Panc1 (cell line): ENCODE measurements around the gene ISYNA1. TPM values are rescaled to one million over a fixed set of nuclear protein-coding genes. Genes with fewer than 3 reads are reported as not detected.

Source experiments
- ATAC-seq: fragments of 200-7000 bp; cut with Tn5 transposase; 2 replicates; pipeline ENCODE4 v1.9.1; 2020; ENCODE audit warnings: mild to moderate bottlenecking, moderate library complexity
- BruUV-seq: library from RNA; stranded (reverse); fragments of 400-500 nt; replicated peaks from 2 replicates; lab custom pipeline; 2021; lab: Mats Ljungman, UMichigan
- CTCF ChIA-PET: fragments of 300-600 bp; sonication (Branson Sonifier 250); formaldehyde crosslinking; loops from one replicate; lab custom pipeline; 2022; ENCODE audit warnings: antibody characterized with exemption; lab: Charles Lee
- POLR2A ChIA-PET: fragments of 300-600 bp; sonication (Branson Sonifier 250); formaldehyde crosslinking; loops from one replicate; lab custom pipeline; 2022; ENCODE audit warnings: antibody characterized with exemption; lab: Charles Lee
- DNase-seq: peaks from one replicate; pipeline ENCODE4 v3.0.0-alpha.2; 2010; ENCODE audit warnings: low read depth, low spot score
- H3K27ac ChIP-seq: 2 replicates; pipeline ENCODE4 v1.5.1; 2011; ENCODE audit warnings: mild to moderate bottlenecking, low read length, inconsistent platforms
- H3K27me3 ChIP-seq: fragments of 200-500 bp; sonication (Bioruptor generic); 2 replicates; pipeline ENCODE4 v1.6.0; 2014; ENCODE audit warnings: low read length, inconsistent platforms; ENCODE audit not compliant: control insufficient read depth, insufficient read depth
- H3K36me3 ChIP-seq: fragments of 200-500 bp; sonication (Bioruptor generic); 2 replicates; pipeline ENCODE4 v1.5.1; 2014; ENCODE audit warnings: inconsistent platforms, mild to moderate bottlenecking, low read length, moderate library complexity; ENCODE audit not compliant: control insufficient read depth, insufficient read depth
- H3K4me1 ChIP-seq: 2 replicates; pipeline ENCODE4 v1.5.1; 2011; ENCODE audit warnings: inconsistent platforms, mild to moderate bottlenecking, low read length, moderate library complexity; ENCODE audit not compliant: control insufficient read depth, insufficient read depth
- H3K4me3 ChIP-seq, 2 experiments: 2 replicates each; pipeline ENCODE4 v1.5.1; 2011 to 2012; ENCODE audit warnings: low read depth in 2 of 2, low read length in 2 of 2, mild to moderate bottlenecking in 2 of 2, inconsistent platforms in 1 of 2, moderate library complexity in 1 of 2
- H3K9me3 ChIP-seq: fragments of 200-500 bp; sonication (Bioruptor generic); 2 replicates; pipeline ENCODE4 v1.5.1; 2014; ENCODE audit warnings: low read depth, mild to moderate bottlenecking, inconsistent platforms, low read length, moderate library complexity; ENCODE audit not compliant: control insufficient read depth, insufficient read depth
- POLR2AphosphoS5 ChIP-seq: IDR thresholded peaks from 2 replicates; pipeline ENCODE4 v1.6.1; 2012; ENCODE audit warnings: mild to moderate bottlenecking, low read depth, low read length, moderate library complexity
- SIN3A ChIP-seq: IDR thresholded peaks from 2 replicates; pipeline ENCODE4 v1.6.1; 2012; ENCODE audit warnings: low read depth, mild to moderate bottlenecking, low read length, moderate library complexity, borderline replicate concordance; ENCODE audit not compliant: insufficient read depth
- TCF7L2 ChIP-seq: IDR thresholded peaks from 2 replicates; pipeline ENCODE4 v1.6.1; 2011; ENCODE audit warnings: mild to moderate bottlenecking, low read depth, low read length, inconsistent platforms
- in situ Hi-C: cut with HindIII; loops from 2 replicates; pipeline ENCODE4 v1.10.0; 2016; ENCODE audit warnings: low sequenced_read_pairs, low pct_unique_long_range_greater_than_20kb
- intact Hi-C: fragments of 100-400 bp; cut with micrococcal nuclease; formaldehyde crosslinking; loops from one replicate; pipeline ENCODE4 v1.10.0; 2022; ENCODE audit not compliant: unreplicated experiment
- total RNA-seq: library from RNA; stranded (reverse); gene quantifications from one replicate; pipeline ENCODE4 v1.2.1, GENCODE V29; 2021; ENCODE audit not compliant: unreplicated experiment
- TF ChIP-seq, protein P1 (sequence below), 2 experiments: IDR thresholded peaks; 2 replicates each; pipeline ENCODE4 v1.6.1; 2011 to 2012; ENCODE audit warnings: low read depth in 2 of 2, control low read depth in 1 of 2, low read length in 1 of 2, mild to moderate bottlenecking in 1 of 2, moderate library complexity in 1 of 2; ENCODE audit not compliant: insufficient read depth in 1 of 2
- TF ChIP-seq, protein P2 (sequence below): fragments of 450-650 bp; IDR thresholded peaks from 2 replicates; pipeline ENCODE4 v1.5.1; 2017; ENCODE audit warnings: mild to moderate bottlenecking

Gene ISYNA1
- total RNA-seq, 1 experiment from 2014 or later, result 351 TPM

DNA sequence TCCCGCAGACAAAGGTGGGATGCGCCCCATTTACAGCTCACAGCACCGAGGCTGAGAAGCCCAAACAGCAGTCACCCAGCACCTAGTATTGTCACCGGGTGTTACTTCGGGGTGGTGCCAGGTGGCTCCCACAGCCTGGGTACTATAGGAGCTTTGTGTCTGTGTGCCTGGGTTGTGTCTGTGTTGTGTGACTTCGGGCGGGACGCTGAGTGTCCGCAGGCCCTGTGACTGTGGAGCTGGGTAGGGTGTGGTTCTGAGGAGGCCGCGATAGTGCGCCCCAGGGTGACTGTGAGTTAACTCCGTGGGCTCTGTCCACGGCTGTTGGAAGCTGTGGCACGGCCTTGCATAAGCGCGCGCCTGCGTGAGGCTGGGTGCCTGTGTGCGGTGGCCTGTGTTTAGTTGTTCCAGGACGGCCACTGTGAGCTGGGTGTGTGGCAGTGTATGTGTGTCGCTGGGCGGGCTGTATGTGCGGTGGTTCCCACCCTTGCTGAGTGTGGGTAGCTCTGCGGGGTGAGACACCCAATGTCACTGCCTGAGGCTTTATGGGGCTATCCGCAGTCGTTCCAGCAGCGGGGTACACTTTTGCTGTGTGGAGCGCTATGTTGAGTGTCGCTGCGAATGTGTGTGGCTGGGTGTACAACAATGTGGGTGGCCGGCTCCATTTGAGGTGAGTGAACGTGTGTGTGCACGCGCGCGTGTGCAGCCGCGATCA, 19.3 kb downstream of the ISYNA1 start:
- no peak for TF ChIP-seq POLR2AphosphoS5
- no peak for TF ChIP-seq SIN3A
- no peak for TF ChIP-seq TCF7L2
- TF ChIP-seq, protein P1, sequence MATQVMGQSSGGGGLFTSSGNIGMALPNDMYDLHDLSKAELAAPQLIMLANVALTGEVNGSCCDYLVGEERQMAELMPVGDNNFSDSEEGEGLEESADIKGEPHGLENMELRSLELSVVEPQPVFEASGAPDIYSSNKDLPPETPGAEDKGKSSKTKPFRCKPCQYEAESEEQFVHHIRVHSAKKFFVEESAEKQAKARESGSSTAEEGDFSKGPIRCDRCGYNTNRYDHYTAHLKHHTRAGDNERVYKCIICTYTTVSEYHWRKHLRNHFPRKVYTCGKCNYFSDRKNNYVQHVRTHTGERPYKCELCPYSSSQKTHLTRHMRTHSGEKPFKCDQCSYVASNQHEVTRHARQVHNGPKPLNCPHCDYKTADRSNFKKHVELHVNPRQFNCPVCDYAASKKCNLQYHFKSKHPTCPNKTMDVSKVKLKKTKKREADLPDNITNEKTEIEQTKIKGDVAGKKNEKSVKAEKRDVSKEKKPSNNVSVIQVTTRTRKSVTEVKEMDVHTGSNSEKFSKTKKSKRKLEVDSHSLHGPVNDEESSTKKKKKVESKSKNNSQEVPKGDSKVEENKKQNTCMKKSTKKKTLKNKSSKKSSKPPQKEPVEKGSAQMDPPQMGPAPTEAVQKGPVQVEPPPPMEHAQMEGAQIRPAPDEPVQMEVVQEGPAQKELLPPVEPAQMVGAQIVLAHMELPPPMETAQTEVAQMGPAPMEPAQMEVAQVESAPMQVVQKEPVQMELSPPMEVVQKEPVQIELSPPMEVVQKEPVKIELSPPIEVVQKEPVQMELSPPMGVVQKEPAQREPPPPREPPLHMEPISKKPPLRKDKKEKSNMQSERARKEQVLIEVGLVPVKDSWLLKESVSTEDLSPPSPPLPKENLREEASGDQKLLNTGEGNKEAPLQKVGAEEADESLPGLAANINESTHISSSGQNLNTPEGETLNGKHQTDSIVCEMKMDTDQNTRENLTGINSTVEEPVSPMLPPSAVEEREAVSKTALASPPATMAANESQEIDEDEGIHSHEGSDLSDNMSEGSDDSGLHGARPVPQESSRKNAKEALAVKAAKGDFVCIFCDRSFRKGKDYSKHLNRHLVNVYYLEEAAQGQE (IDR thresholded peaks at IDR 0.05; ENCODE audit: insufficient read depth in 1 of 2, low read depth in 2 of 2, low read length in 1 of 2), result no peak
- TF ChIP-seq, protein P2, sequence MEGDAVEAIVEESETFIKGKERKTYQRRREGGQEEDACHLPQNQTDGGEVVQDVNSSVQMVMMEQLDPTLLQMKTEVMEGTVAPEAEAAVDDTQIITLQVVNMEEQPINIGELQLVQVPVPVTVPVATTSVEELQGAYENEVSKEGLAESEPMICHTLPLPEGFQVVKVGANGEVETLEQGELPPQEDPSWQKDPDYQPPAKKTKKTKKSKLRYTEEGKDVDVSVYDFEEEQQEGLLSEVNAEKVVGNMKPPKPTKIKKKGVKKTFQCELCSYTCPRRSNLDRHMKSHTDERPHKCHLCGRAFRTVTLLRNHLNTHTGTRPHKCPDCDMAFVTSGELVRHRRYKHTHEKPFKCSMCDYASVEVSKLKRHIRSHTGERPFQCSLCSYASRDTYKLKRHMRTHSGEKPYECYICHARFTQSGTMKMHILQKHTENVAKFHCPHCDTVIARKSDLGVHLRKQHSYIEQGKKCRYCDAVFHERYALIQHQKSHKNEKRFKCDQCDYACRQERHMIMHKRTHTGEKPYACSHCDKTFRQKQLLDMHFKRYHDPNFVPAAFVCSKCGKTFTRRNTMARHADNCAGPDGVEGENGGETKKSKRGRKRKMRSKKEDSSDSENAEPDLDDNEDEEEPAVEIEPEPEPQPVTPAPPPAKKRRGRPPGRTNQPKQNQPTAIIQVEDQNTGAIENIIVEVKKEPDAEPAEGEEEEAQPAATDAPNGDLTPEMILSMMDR, result no peak
- BruUV-seq, result no TSS peak
- Histone ChIP-seq H3K4me3 (peak overlapping the region; percentile 60 to 65), H3K4me1 (peaks cover 41% of the 10 kb centered on the region), H3K27me3 (no peaks in the 10 kb centered on the region), H3K27ac (peak overlapping the region; percentile 86), H3K9me3 (no peaks in the 10 kb centered on the region), H3K36me3 (peaks cover 2% of the 10 kb centered on the region; the same call in 1 of the 2 replicates)
- intact Hi-C loops (no loop called here), in situ Hi-C loops (no loop called here)
- POLR2A ChIA-PET, result interaction anchor here (0.5 kb wide), 1 partner anchor 38 kb away, joined by 5 read pairs; no protein-coding TSS in a partner anchor
- DNase-seq (no peak), ATAC-seq (peak; percentile 15)
- CTCF ChIA-PET, result no interaction called here

DNA sequence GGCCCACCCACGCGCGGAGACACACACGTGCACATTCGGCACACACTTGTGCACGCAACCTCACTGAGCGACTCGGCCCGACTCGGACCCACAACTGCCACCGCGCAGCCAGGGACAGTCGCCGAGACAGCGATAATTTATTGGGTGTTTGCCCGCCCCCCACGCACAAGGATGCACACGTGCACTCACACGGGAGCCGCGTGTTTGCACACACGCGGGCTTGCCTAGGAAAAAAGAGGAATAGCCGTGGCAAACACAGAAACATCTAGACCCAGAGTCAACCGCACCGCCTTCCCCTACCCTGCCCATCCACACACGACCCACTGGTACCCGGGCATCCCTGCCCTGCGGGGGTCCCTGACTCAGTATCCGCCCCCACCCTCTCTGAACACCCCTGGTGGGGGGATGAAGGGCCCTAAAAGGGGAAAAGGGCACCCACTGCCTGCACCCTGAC, 19.9 kb downstream of the ISYNA1 start:
- no TSS peak for BruUV-seq
- ATAC-seq (no peak), DNase-seq (no peak)
- POLR2A ChIA-PET, result interaction anchor here (0.5 to 1.0 kb wide), 3 partner anchors 30 to 136 kb away, joined by 3 to 10 read pairs (median 5); no protein-coding TSS in a partner anchor
- peak overlapping the region; percentile 7 to 60; a peak in 2 of 4 replicates for H3K4me3 ChIP-seq
- CTCF ChIA-PET, result no interaction called here
- no peaks in the 10 kb centered on the region for H3K27me3 ChIP-seq
- no peaks in the 10 kb centered on the region for H3K9me3 ChIP-seq
- peaks cover 2% of the 10 kb centered on the region; the same call in 1 of the 2 replicates for H3K36me3 ChIP-seq
- TF ChIP-seq TCF7L2 (no peak), POLR2AphosphoS5 (no peak)
- TF ChIP-seq, protein P2, result no peak
- TF ChIP-seq, protein P1 (IDR thresholded peaks at IDR 0.05; ENCODE audit: insufficient read depth in 1 of 2, low read depth in 2 of 2, low read length in 1 of 2), result no peak
- H3K4me1 ChIP-seq, result peaks cover 40% of the 10 kb centered on the region
- intact Hi-C loops, result no loop called here
- peak overlapping the region; percentile 86 for H3K27ac ChIP-seq
- in situ Hi-C loops, result no loop called here
